Type B pancreatic cell (in vitro differentiated cells): ENCODE results near the gene PTPN22. TPM values are rescaled to one million over a fixed set of nuclear protein-coding genes. Genes with fewer than 3 reads are reported as not detected.

Experiments used
- DNase-seq: peaks from one replicate; pipeline ENCODE4 v3.0.0; 2021; ENCODE audit warnings: mixed read lengths; ENCODE audit not compliant: unreplicated experiment; ENCODE audit errors: extremely low spot score
- H3K27ac Mint-ChIP-seq: 2 replicates; pipeline ENCODE4 v1.8.0; 2021; ENCODE audit warnings: mild to moderate bottlenecking, mixed read lengths
- H3K27me3 Mint-ChIP-seq: 2 replicates; pipeline ENCODE4 v1.8.0; 2021; ENCODE audit warnings: mixed read lengths
- H3K36me3 Mint-ChIP-seq: 2 replicates; pipeline ENCODE4 v1.8.0; 2021; ENCODE audit warnings: mixed read lengths
- H3K4me1 Mint-ChIP-seq: one replicate; pipeline ENCODE4 v1.8.0; 2021; ENCODE audit warnings: mixed read lengths; ENCODE audit not compliant: unreplicated experiment
- H3K4me3 Mint-ChIP-seq: 2 replicates; pipeline ENCODE4 v1.8.0; 2021; ENCODE audit warnings: mild to moderate bottlenecking, mixed read lengths
- H3K9me3 Mint-ChIP-seq: 2 replicates; pipeline ENCODE4 v1.8.0; 2021; ENCODE audit warnings: mixed read lengths
- total RNA-seq: library from RNA; stranded (reverse); gene quantifications from 2 replicates; pipeline ENCODE4 v1.2.1, GENCODE V29; 2021; ENCODE audit warnings: low replicate concordance
- TF ChIP-seq, protein P1 (sequence below): fragments of 200-600 bp; sonication (generic); conservative IDR thresholded peaks from 2 replicates; pipeline ENCODE4 v1.5.0; 2021; ENCODE audit warnings: antibody characterized with exemption, mild to moderate bottlenecking

The PTPN22 gene
- total RNA-seq, 1 donor from 2014 or later: not detected

DNA sequence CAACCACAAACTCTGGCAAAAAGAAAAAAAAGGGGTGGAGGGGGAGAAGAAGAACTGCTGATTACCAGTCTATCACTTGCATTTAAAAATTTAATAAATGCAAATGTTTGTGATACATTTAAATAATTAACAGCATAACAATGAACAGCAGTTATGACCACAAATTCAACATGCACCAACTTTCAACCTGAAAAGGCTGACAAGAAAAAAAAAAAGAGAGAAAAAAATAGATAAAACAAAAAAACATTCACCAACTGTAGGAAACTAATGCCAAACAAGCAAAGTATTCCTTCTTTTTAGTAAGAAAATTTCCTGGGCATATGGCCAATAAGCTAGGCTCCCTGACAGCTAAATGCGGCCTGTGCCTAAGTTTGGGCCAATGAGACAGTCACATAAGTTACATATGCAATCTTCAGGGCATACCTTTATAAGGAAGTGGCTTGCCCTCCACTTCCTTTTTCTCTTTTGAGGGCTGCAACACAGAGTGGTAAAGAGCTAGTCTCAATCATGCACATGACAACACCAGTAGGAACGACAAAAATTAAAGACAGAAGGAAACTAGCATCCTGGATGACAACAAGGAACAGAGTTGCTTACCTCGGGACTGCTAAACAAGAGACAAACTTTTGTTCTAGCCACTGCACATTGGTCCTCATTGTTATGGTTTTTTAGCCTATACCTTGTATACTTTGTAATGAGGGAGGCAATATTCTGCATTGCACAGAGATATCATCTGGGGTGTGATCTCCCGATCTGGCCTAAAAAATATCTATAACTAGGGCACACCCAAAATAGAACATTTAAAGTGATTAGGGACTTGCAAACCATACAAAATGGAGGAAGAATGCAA, 88.0 kb downstream of the PTPN22 start:
- DNase-seq: no peak
- Mint-ChIP-seq H3K27me3 (no peaks in the 10 kb centered on the region), H3K36me3 (peaks cover 11% of the 10 kb centered on the region), H3K9me3 (no peaks in the 10 kb centered on the region), H3K27ac (peak overlapping the region; percentile 32), H3K4me3 (no peak overlapping the region), H3K4me1 (peaks cover 18% of the 10 kb centered on the region)
- TF ChIP-seq, protein P1, sequence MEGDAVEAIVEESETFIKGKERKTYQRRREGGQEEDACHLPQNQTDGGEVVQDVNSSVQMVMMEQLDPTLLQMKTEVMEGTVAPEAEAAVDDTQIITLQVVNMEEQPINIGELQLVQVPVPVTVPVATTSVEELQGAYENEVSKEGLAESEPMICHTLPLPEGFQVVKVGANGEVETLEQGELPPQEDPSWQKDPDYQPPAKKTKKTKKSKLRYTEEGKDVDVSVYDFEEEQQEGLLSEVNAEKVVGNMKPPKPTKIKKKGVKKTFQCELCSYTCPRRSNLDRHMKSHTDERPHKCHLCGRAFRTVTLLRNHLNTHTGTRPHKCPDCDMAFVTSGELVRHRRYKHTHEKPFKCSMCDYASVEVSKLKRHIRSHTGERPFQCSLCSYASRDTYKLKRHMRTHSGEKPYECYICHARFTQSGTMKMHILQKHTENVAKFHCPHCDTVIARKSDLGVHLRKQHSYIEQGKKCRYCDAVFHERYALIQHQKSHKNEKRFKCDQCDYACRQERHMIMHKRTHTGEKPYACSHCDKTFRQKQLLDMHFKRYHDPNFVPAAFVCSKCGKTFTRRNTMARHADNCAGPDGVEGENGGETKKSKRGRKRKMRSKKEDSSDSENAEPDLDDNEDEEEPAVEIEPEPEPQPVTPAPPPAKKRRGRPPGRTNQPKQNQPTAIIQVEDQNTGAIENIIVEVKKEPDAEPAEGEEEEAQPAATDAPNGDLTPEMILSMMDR: no peak

DNA sequence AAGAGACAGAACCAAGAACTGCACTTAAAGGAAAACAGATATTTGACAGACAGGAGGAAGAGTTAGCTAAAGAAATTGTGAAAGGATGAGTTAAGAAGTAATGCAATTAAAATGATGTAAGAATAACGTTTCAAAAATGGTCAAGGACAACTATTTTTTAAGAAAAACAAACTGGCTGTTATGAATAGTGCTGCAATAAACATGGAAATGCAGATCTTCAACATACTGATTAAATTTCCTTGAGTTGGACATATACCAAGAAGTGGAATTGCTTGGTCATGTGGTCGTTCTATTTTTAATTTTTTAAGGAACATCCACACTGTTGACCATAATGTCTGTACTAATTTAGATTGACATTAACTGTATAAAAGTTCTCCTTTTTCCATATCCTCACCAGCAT, 89.1 kb downstream of the PTPN22 start:
- H3K36me3 Mint-ChIP-seq: peaks cover 10% of the 10 kb centered on the region
- TF ChIP-seq, protein P1: no peak
- H3K27ac Mint-ChIP-seq: no peak overlapping the region
- no peaks in the 10 kb centered on the region for H3K27me3 Mint-ChIP-seq
- peaks cover 18% of the 10 kb centered on the region for H3K4me1 Mint-ChIP-seq
- no peaks in the 10 kb centered on the region for H3K9me3 Mint-ChIP-seq
- DNase-seq: no peak
- no peak overlapping the region for H3K4me3 Mint-ChIP-seq

DNA sequence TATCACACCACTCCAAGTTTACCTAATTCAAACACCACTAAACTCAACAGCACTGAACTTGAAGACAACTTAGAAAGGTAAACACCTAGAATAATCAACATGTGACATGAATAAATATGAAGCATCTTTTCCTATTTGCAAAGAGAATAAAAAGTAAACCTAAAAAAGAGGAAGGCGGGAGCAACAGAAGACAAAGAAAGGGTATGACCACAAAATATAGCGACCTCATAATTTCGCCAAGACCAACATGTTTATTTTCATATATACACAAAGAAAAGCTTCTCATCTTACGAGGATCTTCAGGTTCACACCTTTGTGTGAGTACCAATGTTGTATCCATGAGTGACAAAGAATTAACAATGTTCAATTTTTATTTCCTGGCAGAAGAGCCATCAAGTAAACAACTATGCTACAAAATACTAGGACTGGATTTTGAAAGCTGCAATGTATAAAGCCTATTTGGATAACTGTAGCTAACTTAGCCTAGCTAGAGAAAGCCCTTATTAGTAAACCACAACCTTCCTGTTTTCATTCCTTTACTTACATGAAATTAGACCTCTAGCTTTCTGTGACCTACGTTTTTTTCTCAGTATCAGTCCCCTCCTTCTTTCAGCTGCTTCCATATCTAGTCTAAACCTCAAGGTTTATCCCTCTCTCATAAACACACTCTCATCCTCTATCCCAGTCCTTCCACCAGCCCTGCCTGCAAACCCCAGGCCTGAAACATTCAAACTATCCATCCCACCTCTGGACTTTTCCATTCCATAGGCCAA, 91.0 kb downstream of the PTPN22 start:
- Mint-ChIP-seq H3K27ac (no peak overlapping the region), H3K36me3 (peaks cover 15% of the 10 kb centered on the region), H3K4me1 (peaks cover 9% of the 10 kb centered on the region), H3K9me3 (no peaks in the 10 kb centered on the region), H3K4me3 (no peak overlapping the region), H3K27me3 (no peaks in the 10 kb centered on the region)
- no peak for DNase-seq
- TF ChIP-seq, protein P1: no peak

DNA sequence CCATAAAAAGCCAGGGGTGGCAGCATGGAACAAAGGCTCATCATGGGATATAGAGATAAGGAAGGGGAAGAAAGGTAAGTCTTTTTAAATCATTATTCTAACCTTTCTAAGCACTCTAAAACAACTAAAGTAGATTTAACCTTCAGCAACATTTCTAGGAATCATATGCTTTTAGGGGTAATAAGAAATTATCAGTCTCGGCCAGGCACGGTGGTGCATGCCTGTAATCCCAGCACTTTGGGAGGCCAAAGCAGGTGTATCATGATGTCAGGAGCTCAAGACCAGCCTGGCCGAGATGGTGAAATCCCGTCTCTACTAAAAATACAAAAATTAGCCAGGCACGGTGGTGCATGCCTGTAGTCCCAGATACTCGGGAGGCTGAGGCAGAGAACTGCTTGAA, 92.0 kb downstream of the PTPN22 start:
- no peak for DNase-seq
- no peaks in the 10 kb centered on the region for H3K27me3 Mint-ChIP-seq
- no peak overlapping the region for H3K27ac Mint-ChIP-seq
- H3K36me3 Mint-ChIP-seq: peaks cover 15% of the 10 kb centered on the region
- H3K4me1 Mint-ChIP-seq: peaks cover 7% of the 10 kb centered on the region
- TF ChIP-seq, protein P1: no peak
- no peaks in the 10 kb centered on the region for H3K9me3 Mint-ChIP-seq
- H3K4me3 Mint-ChIP-seq: no peak overlapping the region

DNA sequence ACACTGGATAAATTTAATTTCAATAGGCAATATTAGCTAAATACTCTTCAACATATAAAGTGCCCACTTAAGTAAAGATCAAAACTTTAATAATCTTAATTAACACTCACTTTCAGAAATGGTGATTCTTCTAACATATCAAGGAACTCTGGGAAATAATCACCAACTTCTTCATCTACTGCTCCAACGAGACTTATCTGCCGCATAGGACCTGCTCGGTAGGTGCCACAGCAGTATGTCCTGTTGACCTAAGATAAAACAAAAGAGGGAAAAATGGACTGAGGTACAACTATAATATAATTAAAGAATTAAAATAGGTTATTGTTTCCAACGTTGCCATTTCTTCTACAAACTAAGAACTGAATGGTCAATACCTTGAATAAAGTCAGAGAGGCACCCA, 94.0 kb downstream of the PTPN22 start:
- no peak for DNase-seq
- H3K27ac Mint-ChIP-seq: no peak overlapping the region
- TF ChIP-seq, protein P1: no peak
- H3K9me3 Mint-ChIP-seq: no peaks in the 10 kb centered on the region
- H3K27me3 Mint-ChIP-seq: no peaks in the 10 kb centered on the region
- no peak overlapping the region for H3K4me3 Mint-ChIP-seq
- H3K36me3 Mint-ChIP-seq: peaks cover 18% of the 10 kb centered on the region
- no peaks in the 10 kb centered on the region for H3K4me1 Mint-ChIP-seq
